GM11168 (cell line): ENCODE measurements around the gene SFXN2.

Experiments
- in situ Hi-C: fragments of 300-500 bp; cut with MboI; formaldehyde crosslinking; loops from one replicate; pipeline ENCODE4 v1.12.0; 2022; ENCODE audit warnings: low sequenced_read_pairs; ENCODE audit not compliant: unreplicated experiment

SFXN2 gene

DNA sequence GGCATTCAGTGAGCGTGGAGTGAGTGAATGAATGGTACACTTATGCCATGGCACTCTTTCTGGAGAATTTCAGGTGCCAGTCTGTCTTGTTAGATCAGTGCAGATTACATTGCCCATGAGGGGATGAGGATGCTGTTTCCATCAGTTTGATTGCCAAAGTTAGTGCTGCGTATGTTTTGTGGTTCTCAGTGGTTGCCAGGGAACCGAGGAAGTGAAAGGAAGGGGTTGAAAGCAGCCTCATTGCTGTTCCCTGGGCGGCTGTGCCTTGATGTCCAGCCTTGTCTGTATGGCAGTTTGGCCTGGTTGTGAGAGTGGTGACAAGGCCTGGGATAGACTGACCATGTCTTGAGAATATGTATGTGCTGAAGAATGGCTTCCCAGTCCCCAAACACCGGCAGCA, 59.5 kb downstream of the SFXN2 start:
- in situ Hi-C loops: no loop called here

DNA sequence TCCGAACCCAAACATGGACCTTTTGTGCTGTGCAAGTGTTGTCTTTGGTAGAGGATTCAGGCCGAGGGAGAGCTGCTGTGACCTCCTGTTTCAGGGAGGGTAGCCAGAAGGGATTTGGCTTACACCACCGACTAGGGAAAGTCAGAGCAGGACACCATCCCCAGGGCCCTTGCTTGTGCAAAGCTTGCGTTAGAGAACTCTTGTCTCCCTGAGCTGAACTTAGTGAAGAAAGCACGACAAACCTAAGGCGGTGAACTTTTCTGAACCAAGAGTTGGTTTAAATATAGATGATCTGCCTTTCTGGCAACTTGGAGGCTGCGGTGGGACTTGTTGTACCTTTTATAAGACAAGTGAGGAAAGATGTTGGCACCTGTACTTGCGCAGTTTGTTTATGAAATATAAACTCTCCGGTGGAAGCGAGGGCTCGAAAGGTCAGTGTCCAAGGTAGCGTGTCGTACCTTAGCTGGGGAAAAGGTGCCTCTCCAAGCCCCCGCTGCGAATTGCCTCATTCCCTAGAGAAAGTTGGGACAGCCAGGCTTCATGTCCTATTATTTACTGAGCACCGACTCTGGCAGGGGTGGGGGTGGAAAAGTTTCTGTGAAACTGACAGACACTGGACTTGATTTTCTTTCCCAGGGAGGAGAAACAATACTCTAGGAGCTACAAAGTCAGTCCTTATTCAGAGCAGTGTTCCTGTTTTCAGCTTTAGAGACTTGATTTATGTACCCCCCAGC, 60.9 kb downstream of the SFXN2 start:
- in situ Hi-C loops: no loop called here

- in situ Hi-C loops: no loop called here
Measured at GRCh38 chr10:102775935-102776669, 61.7 kb downstream of the SFXN2 start.

DNA sequence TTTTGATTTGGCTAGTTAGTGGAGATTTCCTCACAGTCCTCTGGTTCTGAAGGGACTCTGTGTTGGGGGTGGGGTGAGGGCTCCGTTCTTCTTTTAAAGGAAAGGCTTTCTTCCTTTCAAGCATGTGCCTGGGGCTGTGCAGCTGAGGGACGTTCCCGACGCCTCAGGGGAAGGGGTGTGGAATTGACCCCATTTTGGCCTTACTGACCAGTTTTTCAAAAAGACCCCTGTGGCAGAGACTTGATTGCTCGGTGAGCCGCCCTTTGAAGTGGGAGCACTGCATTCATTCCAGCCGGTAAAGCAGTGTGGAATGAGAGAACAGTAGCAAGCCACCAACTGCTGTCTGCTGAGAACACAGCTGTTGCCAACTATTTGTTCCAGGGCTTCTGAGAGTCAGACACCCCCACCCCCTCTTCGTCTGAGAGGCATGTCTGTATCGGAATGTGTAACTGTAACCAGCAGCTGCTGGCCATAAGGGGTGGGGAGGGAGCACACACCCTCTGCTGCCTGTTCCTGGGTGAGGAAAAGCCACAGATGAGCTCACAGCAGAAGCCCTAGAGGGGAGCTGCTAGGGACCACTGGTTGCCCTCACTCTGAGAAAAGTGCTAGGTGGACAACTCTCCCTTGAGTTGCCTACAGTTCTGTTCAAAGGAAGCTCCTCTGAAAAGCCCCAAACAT, 62.5 kb downstream of the SFXN2 start:
- in situ Hi-C loops: no loop called here

DNA sequence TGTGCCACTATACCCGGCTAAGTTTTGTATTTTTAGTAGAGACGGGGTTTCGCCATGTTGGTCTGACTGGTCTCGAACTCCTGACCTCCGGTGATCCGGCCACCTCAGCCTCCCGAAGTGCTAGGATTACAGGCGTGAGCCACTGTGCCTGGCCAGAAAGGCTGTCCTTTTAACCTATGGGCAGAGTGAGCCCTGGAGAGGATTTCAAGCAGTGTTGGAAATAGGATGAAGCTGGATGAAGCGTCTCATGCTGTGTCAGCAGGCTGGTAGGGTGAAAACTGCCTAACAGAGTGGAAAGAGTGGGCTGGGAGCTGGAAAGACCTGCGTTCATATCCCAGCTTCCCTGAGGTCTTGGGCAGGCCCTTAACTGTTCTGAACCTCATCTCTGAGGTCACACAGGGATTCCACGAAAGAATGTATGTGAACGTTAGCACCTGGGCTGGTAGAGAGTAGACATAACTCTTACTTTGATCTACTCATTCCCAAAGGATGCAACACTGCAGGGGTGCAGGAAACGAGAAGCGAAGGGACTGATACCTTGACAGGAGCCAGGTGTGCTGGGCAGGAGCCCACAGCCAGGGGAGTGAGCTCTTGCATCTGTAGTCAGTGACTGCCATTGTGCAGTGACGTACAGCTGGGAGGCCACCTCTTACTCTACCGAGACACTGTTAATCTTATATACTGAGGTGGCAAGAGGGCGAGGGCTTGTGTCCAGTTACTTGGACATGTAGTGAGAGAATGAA, 63.4 kb downstream of the SFXN2 start:
- in situ Hi-C loops: no loop called here

DNA sequence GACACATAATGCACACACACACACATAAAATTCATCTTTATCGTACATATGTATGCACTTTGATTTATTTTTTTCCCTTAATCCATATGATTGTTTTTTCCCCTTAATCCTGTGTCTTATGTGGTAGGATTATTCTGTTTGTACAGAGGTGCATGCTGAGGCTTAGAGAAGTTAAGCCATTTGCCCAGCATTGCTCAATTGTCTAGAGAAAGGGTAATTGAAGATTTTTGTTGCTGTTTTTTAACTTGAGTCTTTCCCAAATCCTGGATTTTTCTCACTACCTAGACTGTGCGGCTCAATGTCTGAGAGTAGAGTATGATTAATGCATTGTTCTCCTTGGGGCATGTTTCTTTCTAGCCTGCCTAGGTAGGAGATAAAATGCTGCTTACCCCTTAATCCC, 64.3 kb downstream of the SFXN2 start:
- in situ Hi-C loops: no loop called here

- in situ Hi-C loops: no loop called here
Measured at GRCh38 chr10:102779680-102780526, 65.5 kb downstream of the SFXN2 start.

DNA sequence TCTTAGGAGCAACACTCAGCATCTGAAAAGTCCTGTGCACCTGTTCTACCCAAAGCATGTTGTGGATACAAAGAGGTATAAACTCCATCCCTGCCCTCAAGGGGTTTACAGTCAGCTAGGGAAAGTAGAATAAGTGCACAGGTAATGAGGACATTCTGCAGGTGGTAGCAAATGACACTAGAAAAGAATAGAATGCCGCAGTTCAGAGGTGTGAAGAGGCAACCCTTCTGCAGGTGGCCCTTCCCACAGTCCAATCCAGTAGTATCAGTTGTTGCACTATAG, 66.0 kb downstream of the SFXN2 start:
- in situ Hi-C loops: no loop called here

DNA sequence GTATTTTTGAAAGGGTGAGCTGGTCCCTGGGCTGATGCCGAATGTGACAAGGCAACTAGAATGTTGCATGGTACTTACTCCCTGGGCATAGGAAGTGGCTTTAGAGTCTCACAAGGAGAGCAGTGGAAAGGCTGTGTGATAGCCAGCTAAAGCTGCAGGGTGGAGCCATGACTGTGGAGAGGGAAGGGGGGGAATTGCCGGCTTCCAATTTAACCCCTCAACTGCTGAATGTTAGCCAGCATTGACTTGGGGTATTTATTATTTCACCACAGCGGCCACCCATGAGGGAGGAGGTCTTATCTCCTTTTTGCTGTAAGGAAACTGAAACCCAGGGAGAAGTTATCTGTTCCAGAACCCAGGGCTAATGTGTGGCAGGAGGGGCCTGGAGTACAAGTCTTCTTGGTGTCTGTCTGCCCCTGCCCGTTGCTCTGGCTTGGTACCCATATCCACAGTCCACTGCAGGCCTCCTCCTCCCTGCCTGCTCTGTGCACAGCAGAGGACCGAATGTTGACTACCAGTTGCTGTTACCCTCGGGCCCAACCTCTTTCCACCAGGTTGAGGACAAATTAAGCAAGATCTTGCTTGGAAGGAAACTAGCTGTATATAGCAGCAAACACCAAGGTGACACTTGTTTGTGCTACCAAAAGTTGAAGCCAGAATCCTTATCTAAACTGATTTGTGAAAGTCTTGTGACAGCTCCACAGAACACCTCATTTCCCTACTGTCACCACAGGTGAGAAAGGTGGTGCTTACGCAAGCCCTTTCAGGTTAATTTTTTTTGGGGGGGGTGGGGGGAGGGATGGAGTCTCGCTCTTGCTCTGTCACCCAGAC, 66.9 kb downstream of the SFXN2 start:
- in situ Hi-C loops: no loop called here

DNA sequence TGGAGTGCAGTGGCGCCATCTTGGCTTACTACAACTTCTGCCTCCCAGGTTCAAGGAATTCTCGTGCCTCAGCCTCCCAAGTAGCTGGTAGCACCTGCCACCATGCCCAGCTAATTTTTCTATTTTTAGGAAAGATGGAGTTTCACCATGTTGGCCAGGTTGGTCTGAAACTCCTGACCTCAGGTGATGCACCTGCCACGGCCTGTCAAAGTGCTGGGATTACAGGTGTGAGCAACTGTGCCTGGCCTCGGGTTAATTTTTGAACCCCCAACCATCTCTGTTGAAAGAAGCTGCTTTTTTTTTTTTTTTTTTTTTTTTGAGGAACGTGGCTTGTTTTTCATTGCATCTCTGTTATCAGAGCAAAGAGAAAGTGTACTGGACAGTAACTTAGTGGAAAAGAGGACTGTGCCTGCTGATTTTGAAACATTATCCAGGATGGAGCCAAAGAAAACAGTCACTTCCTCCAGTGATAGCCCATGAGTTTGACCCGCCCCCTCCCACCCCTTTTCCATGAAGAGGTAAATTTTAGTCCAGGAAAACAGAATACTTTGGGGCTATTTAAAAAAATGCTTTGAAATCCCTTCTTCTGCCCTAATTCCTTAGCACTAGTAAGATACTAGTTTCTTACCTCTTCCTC, 67.6 kb downstream of the SFXN2 start:
- in situ Hi-C loops: no loop called here

DNA sequence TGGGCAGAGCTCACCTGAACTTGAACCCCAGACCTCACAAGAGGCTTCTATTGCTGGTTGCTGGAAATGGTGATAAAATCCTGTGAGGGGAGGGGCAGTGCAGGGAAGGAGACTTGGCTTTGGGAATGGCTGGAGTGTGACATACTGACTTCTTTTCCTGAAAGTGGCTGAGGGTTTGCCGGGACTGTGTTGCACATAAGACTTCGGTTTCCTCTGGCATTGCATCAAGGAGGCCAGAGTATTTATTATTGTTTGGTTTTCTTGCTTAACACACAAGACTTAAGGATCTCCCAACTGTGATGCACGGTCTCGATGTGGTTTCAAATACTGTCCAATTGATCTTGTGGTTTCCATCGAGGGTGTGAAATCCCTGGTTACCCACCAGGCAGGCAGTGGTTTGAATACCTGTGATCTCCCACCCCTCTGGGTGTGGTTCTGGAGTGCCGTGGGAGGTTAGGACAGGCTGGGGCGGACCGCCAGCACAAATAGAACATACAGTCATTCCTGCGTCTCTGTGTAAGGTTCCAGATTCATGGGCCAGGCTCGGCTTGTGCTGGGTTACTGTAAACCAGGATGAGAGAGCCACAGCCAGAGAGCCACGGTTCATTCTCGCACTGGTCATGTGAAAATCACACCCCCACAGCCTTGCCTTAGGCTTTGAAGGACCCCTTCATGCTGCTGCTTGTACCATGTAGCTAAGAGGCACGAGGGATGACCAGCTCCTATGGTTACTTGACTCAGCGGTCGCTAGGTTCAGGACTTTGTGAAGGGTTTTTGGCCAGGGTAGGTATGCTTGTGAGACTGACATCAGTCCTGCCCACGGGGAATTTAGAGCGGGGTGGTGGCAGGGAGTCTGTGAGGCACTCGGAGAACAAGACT, 68.5 kb downstream of the SFXN2 start:
- in situ Hi-C loops: no loop called here

GRCh38 chr10:102783568-102783967, 69.1 kb downstream of the SFXN2 start:
- in situ Hi-C loops: no loop called here

DNA sequence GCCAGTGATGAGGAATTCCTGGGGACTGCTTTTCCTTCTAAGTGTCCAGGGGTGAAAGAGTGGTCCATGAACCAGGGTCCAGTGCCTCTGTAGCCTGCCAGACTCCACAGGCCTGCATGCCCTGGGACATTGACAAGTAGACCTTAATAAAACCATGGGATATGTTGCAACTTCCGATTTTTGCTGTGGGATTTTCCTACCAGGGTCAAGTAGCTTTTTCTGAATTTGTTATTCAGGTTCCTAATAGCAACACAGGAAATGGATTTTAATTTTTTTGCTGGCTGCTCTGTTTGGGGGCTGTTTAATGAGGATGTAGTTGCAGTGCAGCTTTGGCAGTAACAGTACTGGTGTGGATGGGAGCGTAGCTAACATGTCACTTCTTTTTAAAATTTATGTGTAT, 71.4 kb downstream of the SFXN2 start:
- in situ Hi-C loops: no loop called here

DNA sequence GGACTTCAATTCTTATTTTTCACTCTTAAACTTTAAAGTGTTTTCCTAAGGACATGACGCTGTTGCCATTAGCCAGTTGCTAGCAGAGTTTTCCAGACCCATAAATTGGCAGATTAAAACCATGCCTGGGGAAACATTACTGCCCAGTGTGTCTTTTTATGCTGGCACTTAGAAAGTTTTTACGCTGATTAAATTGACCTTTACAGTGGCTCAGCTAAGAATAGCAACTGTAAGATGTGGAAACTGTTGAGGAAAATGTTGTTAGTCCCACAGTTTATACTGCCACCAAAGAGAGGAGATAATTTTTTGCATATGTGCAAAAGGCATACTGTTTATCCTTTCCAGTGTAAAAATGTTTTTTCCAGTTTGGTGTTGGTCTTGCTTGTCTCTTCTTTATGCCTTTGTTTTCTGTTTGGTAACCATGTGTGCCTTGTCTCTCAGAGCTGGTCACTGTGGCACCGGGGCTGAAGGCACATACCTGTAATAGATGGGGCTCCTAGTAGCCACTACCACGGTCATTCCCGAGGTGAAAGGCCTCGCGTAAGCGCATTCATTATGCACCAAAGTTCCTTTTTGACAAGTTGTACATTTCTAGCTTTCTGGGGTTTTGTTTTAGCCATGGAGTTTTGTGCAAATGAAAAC, 77.4 kb downstream of the SFXN2 start:
- in situ Hi-C loops: no loop called here
